Aorta (tissue), 5 donors: ENCODE measurements around the gene SLIT3. TPM values are rescaled to one million over a fixed set of nuclear protein-coding genes. Genes with fewer than 3 reads are reported as not detected.
"Not testable (repeated sequence)": the region's sequence is repeated elsewhere in the genome, so short reads cannot be mapped to it uniquely, and the experiment has no call there.

ENCODE experiments used
- ATAC-seq: fragments of 200-7000 bp; cut with Tn5 transposase; one replicate; pipeline ENCODE4 v1.9.1; 2022; ENCODE audit warnings: moderate library complexity; ENCODE audit not compliant: low FRiP score
- DNase-seq, 2 donors: peaks; one replicate each; pipeline ENCODE4 v3.0.0-alpha.2; 2020
- H3K27ac ChIP-seq, 2 donors: one replicate each; pipeline ENCODE4 v1.5.1; 2013; ENCODE audit warnings: low read length in 2 of 2, mild to moderate bottlenecking in 2 of 2, moderate library complexity in 2 of 2, control low read depth in 1 of 2, inconsistent platforms in 1 of 2, low read depth in 1 of 2
- H3K27me3 ChIP-seq, 2 donors: one replicate each; pipeline ENCODE4 v1.6.1; 2013; ENCODE audit warnings: control low read depth in 1 of 2, low read length in 1 of 2, mild to moderate bottlenecking in 1 of 2, moderate library complexity in 1 of 2; ENCODE audit not compliant: insufficient read depth in 2 of 2, control insufficient read depth in 1 of 2
- H3K36me3 ChIP-seq, 2 donors: one replicate each; pipeline ENCODE4 v1.6.1; 2013; ENCODE audit warnings: control low read depth in 1 of 2, low read length in 1 of 2, mild to moderate bottlenecking in 1 of 2; ENCODE audit not compliant: insufficient read depth in 2 of 2, control insufficient read depth in 1 of 2
- H3K4me1 ChIP-seq, 2 donors: one replicate each; pipeline ENCODE4 v1.6.1; 2013; ENCODE audit warnings: low read length in 2 of 2, control low read depth in 1 of 2, mild to moderate bottlenecking in 1 of 2, moderate library complexity in 1 of 2; ENCODE audit not compliant: insufficient read depth in 2 of 2, control insufficient read depth in 1 of 2
- H3K4me3 ChIP-seq, 2 donors: one replicate each; pipeline ENCODE4 v1.5.1; 2013; ENCODE audit warnings: low read length in 2 of 2, control low read depth in 1 of 2, mild to moderate bottlenecking in 1 of 2
- H3K9me3 ChIP-seq: one replicate; pipeline ENCODE4 v1.6.1; 2013; ENCODE audit warnings: mild to moderate bottlenecking, low read length; ENCODE audit not compliant: control insufficient read depth
- WGBS, 2 donors: extraction: QIAGEN DNeasy Blood & Tissue Kit; methylation state at CpG; one replicate each; pipeline ENCODE4 v1.1.7; 2013; 5-methylcytosine and 5-hydroxymethylcytosine counted together
- intact Hi-C, 2 donors: fragments of 100-400 bp; cut with DNase I; formaldehyde crosslinking; loops; one replicate each; pipeline versions ENCODE4 v1.14.2 to v1.15.0; 2022
- polyA plus RNA-seq, 2 donors: library from polyadenylated mRNA; stranded (reverse); fragments of 200-250 nt; gene quantifications; one replicate each; pipeline ENCODE4 v1.2.3, GENCODE V29; 2013
- total RNA-seq, 2 donors: library from RNA; stranded (reverse); fragmentation: NEBNext Ultra II Directional; extraction: Animal tissue kit (Norgen Biotek cat#: 25700); gene quantifications; one replicate each; pipeline ENCODE4 v1.2.1, GENCODE V29; 2021
- donor health status: healthy with polysubstance abuse.
- donor health status: Bipolar disorder and iron deficiency.
- donor health status: DM: no; HTN: no; CAD: no.
- donor health status: DM: no; HTN: no; CAD: no.
- donor health status: DM: yes; HTN: yes; CAD: no.

SLIT3 gene
- total and polyA plus RNA-seq, 4 donors = 8.6 to 108 (median 77.0) TPM

DNA sequence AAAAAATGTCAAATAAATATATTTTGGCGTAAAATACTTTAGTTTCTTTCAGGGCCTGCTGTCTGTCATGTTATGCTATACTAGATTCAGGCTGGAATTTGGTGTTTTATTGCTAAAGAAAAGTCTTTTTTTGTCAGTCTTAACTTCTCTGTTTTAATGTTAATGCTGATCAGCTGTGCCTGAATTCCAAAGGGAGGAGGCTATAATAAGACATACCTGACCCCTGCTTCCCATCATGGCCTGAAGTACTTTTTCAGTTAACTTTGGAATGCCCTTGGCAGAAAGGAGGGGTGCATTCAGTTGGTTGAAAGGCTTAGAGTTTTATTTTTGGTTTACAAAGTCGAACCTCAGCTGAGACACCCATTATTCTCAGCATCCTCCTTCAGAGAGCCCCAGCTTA, 663.7 kb downstream of the SLIT3 start:
- Histone ChIP-seq H3K4me1 (no peaks in the 10 kb centered on the region), H3K36me3 (no peaks in the 10 kb centered on the region), H3K9me3 (no peaks in the 10 kb centered on the region), H3K27ac (no peak overlapping the region), H3K27me3 (no peaks in the 10 kb centered on the region), H3K4me3 (no peak overlapping the region)
- 64 to 74% methylated on average over 2 of the region's 2 CpGs for WGBS, 2 donors
- DNase-seq (no peak), ATAC-seq (no peak)
- intact Hi-C loops = no loop called here

DNA sequence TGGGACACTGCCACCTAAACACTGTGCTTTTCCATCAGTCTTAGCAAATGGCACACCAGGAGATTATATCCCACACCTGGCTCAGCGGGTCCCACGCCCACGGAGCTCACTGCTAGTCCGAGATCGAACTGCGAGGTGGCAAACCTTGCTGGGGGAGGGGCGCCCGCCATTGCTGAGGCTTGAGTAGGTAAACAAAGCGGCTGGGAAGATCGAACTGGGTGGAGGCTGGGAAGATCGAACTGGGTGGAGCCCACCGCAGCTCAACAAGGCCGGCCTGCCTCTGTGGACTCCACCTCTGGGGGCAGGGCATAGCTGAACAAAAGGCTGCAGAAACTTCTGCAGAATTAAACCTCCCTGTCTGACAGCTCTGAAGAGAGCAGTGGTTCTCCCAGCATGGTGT, 670.0 kb downstream of the SLIT3 start:
- H3K27me3 ChIP-seq, intact Hi-C loops, H3K27ac ChIP-seq, DNase-seq, H3K9me3 ChIP-seq, H3K4me1 ChIP-seq, H3K4me3 ChIP-seq, H3K36me3 ChIP-seq, ATAC-seq: not testable (repeated sequence)
- 94 to 95% methylated on average over 13 of the region's 13 CpGs for WGBS, 2 donors

DNA sequence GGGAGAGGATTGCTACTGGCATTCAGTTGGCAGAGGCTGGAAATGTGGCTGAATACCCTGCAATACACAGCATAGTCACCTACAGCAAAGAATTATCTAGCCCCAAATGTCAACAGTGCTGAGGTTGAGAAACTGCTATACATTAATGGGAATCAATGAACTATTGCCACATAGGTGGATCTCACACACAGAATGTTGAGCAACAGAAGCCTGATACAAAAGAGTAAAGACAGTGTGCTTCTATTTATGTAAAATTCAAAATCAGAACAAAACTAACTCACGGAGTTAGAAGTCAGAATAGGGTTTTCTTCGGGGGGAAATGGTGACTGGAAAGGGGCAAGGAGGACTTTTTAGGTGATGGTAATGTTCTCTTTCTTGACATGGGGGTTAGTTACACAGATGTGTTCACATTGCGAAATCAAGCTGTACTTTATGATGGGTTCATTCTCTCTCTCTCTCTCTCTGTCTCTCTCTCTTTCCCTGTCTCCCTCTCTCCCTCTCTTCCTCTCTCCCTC, 676.0 kb downstream of the SLIT3 start:
- H3K27ac ChIP-seq = no peak overlapping the region
- no peak for DNase-seq
- 84 to 89% methylated on average over 3 of the region's 3 CpGs for WGBS, 2 donors
- intact Hi-C loops = no loop called here
- no peaks in the 10 kb centered on the region for H3K9me3 ChIP-seq
- ATAC-seq = no peak
- no peaks in the 10 kb centered on the region for H3K36me3 ChIP-seq
- no peaks in the 10 kb centered on the region for H3K27me3 ChIP-seq
- H3K4me1 ChIP-seq = no peaks in the 10 kb centered on the region
- H3K4me3 ChIP-seq = no peak overlapping the region

- H3K27me3 ChIP-seq = no peaks in the 10 kb centered on the region
- ATAC-seq (no peak), DNase-seq (no peak)
- H3K4me1 ChIP-seq = no peaks in the 10 kb centered on the region
- no peaks in the 10 kb centered on the region for H3K36me3 ChIP-seq
- 84 to 92% methylated on average over 1 of the region's 1 CpG for WGBS, 2 donors
- no peak overlapping the region for H3K4me3 ChIP-seq
- H3K27ac ChIP-seq = no peak overlapping the region
- H3K9me3 ChIP-seq = no peaks in the 10 kb centered on the region
- intact Hi-C loops = no loop called here
Observed at GRCh38 chr5:168620807-168621206, 680.1 kb downstream of the SLIT3 start.

GRCh38 chr5:168614661-168615060, 686.3 kb downstream of the SLIT3 start:
- Histone ChIP-seq H3K4me1 (no peaks in the 10 kb centered on the region), H3K27ac (no peak overlapping the region), H3K9me3 (no peaks in the 10 kb centered on the region), H3K36me3 (no peaks in the 10 kb centered on the region), H3K27me3 (no peaks in the 10 kb centered on the region), H3K4me3 (no peak overlapping the region)
- WGBS, 2 donors = 95 to 96% methylated on average over 10 of the region's 10 CpGs
- ATAC-seq = no peak
- intact Hi-C loops = no loop called here
- no peak for DNase-seq

- Histone ChIP-seq H3K9me3 (no peaks in the 10 kb centered on the region), H3K4me3 (no peak overlapping the region), H3K4me1 (no peaks in the 10 kb centered on the region), H3K27me3 (no peaks in the 10 kb centered on the region), H3K36me3 (no peaks in the 10 kb centered on the region), H3K27ac (no peak overlapping the region)
- 71 to 79% methylated on average over 1 of the region's 1 CpG for WGBS, 2 donors
- DNase-seq (no peak), ATAC-seq (no peak)
- intact Hi-C loops = no loop called here
Observed at GRCh38 chr5:168613996-168614395, 686.9 kb downstream of the SLIT3 start.

GRCh38 chr5:168613396-168613795, 687.5 kb downstream of the SLIT3 start:
- Histone ChIP-seq H3K4me1 (no peaks in the 10 kb centered on the region), H3K36me3 (no peaks in the 10 kb centered on the region), H3K4me3 (no peak overlapping the region), H3K9me3 (no peaks in the 10 kb centered on the region), H3K27ac (no peak overlapping the region), H3K27me3 (no peaks in the 10 kb centered on the region)
- no peak for DNase-seq
- intact Hi-C loops = no loop called here
- ATAC-seq = no peak
- 33 to 36% methylated on average over 2 of the region's 2 CpGs for WGBS, 2 donors

GRCh38 chr5:168612996-168613395, 687.9 kb downstream of the SLIT3 start:
- Histone ChIP-seq H3K9me3 (no peaks in the 10 kb centered on the region), H3K4me1 (no peaks in the 10 kb centered on the region), H3K27ac (no peak overlapping the region), H3K36me3 (no peaks in the 10 kb centered on the region), H3K4me3 (no peak overlapping the region), H3K27me3 (no peaks in the 10 kb centered on the region)
- ATAC-seq = no peak
- WGBS, 2 donors = 55% methylated on average over 2 of the region's 2 CpGs
- intact Hi-C loops = no loop called here
- DNase-seq = no peak

DNA sequence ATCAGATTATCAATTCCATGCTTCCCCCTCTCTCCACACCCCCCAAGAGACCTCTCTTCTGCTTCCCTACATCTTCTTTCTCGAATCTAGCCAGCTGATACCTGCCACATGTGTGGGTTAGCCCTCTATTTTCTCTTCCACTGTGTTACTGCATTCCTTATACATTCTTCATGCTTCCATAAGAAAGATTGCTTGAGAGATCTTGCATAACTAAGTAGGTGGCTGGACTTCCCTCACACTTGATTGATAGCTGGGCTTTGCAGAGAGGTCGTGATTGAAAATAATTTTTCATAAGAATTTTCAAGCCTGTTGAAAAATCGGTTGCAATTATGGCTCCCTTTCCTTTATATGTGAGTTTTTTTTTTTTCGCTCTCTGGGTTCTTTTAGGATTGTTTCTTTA, 688.8 kb downstream of the SLIT3 start:
- no peaks in the 10 kb centered on the region for H3K4me1 ChIP-seq
- ATAC-seq = no peak
- DNase-seq = no peak
- H3K36me3 ChIP-seq = no peaks in the 10 kb centered on the region
- no peaks in the 10 kb centered on the region for H3K9me3 ChIP-seq
- no peak overlapping the region for H3K27ac ChIP-seq
- H3K27me3 ChIP-seq = no peaks in the 10 kb centered on the region
- intact Hi-C loops = no loop called here
- no peak overlapping the region for H3K4me3 ChIP-seq
- 35 to 52% methylated on average over 4 of the region's 4 CpGs for WGBS, 2 donors
